GM21515 (cell line): ENCODE data around the gene LRRC26.
A peak's percentile ranks its signal among the peaks of the same experiment; 100 is the strongest.

Experiments used
- ATAC-seq: cut with Tn5 transposase; IDR thresholded peaks from one replicate; pipeline ENCODE4 v1.9.1; 2021; ENCODE audit not compliant: unreplicated experiment

LRRC26 gene, protein sequence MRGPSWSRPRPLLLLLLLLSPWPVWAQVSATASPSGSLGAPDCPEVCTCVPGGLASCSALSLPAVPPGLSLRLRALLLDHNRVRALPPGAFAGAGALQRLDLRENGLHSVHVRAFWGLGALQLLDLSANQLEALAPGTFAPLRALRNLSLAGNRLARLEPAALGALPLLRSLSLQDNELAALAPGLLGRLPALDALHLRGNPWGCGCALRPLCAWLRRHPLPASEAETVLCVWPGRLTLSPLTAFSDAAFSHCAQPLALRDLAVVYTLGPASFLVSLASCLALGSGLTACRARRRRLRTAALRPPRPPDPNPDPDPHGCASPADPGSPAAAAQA

DNA sequence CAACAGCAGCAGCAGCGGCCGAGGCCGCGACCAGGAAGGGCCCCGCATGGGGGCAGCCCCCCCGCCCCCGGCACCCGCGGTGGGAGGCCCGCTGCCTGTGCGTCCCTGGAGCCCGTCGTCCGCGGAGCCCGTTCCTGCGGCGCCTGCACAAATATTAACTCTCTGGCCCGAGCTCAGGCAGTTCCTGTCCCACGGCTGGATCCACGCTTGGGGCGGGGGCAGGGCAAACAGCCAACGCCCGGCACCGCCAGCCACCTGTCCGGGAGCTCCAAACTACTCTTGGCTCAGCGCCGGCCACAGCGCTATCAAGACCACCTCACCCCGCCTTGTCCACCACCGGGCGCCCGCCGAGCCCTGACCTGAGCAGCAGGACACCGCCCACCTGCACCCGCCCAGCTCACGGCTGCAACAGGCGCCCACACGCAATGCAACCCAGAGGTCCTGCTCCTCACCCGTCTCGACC lies at the start of gene LRRC26:
TSS of gene LRRC26 (minus strand) at position 156 of the 463 bp plus-strand sequence. CDS start at position 48, 108 bp downstream.
- ATAC-seq, result no peak

DNA sequence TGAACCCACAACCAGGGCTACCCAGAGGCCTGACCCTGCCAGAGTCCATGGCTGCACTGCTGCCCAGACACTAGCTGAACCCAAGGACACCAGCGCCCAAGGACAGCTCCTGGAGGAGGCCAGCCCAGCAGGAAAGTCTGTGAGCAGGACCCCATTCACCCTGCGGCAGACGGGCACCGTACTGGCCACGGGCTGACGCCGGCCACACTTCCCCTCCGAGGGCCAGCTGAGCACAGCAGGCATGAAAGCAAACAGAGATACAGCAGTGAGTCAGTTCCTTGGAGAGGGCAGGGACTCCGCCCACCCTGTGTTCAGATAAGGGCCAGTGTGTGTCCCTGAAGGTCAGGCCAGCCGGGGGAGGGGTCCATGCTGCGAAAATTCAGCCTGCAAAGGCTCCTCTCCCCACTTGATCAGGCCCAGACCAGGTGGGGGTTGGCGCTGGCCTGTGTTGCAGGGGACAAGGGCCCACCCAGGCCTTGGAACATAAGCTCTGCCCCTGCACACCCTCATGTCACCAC lies 49.0 kb upstream of the LRRC26 start:
- ATAC-seq, result no peak

DNA sequence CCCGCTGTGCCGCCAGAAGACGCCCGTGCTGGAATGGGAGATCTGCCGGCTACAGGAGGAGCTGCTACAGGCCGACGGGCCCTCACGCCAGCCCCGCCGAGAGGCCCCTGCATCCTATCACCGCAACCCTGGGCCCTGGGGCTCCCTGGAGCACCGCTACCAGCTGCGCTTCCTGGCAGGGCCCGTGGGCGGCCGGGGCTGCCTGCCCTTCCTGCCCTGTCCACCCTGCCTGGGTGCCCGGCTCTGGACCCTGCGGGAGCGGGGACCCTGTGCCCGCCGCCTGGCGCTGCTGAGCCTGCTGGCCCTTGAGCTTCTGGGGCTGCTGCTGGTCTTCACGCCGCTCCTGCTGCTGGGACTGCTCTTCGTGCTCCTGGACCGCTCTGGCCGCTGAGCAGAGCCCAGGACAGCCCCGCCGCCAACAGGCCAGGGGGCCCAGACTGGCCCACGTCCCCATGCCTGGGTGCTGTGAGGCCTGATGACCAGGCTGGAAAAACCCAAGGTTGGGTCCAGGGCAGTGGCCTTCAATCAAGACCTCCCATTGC lies 48.4 kb upstream of the LRRC26 start:
- ATAC-seq, result no peak

DNA sequence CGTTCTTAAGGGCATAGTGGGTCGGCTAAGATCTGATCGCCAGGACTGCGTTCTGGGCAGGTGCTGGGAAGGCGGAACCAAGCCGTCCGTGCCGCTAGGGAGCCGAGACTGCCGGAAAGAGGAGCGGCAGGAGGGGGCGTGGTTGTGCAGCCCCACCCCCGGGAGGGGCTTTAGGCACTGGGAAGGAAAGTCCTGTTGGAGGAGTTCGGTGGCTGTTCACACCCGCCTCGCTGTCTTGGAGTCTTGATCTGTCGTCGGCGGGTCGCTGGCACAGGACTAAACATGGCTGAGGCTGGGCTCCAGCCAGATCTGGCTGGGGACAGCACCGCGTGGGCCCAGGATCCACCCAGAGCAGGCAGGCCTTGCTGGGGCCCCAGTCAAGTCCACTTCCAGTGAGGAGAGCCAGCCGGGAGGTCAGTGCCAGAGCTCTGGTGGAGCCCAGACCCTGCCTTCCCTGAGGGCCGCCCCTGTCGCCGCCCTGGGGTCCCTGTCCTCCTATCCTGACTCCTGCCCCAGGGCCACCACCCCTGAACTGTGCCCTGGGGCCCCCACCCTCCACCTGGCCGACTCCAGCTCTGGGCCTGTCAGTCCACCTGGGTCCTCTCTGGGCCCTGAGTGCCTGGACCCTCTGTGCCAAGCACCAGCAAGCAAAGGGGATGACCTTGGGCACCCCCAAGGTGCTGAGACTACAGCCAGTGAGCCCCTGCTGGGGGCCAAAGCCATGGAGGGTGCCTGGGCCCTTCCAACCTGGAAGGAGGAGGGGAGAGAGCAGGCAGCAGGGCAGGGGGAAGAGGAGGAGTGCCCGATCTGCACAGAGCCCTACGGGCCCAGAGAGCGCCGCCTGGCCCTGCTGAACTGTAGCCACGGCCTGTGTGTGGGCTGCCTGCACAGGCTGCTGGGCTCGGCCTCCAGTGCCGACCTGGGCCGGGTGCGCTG lies 47.7 kb upstream of the LRRC26 start:
- ATAC-seq, result no peak

DNA sequence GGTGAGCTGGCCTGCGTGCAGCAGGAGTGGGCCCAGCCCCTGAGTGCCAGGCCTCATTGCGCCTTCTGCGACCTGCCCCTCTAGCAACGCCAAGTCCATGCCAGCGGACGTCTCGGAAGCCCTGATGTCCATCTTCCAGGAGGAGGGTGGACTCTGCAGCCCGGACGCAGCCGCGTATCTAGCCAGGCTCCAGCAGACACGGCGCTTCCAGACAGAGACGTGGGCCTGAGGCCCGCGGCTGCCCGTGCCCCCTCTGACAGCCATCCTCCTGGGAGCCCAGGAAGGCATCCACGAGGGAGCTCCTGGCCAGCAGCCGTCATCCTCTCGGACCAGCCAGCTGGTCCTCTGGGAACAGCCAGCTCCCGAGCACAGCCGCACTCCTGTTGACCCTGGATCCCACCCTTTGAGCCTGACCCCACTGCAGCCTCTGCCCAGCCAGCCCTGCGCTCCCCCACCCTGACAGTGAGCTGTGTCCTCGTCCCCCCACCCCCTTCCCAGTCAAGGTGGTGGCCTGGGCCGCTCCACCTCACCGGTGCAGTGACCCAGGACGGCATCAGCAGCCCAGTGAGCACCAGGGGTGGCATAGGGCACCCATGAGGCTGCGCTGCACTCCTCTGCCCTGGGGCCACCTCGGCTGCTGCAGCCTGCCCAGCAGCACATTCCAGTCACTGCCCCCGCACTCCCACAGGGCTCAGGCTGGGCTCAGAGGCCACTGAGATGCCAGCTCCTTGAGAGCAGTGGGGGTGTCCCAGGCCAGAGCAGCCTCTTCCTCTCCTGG lies 46.5 kb upstream of the LRRC26 start:
- no peak for ATAC-seq

DNA sequence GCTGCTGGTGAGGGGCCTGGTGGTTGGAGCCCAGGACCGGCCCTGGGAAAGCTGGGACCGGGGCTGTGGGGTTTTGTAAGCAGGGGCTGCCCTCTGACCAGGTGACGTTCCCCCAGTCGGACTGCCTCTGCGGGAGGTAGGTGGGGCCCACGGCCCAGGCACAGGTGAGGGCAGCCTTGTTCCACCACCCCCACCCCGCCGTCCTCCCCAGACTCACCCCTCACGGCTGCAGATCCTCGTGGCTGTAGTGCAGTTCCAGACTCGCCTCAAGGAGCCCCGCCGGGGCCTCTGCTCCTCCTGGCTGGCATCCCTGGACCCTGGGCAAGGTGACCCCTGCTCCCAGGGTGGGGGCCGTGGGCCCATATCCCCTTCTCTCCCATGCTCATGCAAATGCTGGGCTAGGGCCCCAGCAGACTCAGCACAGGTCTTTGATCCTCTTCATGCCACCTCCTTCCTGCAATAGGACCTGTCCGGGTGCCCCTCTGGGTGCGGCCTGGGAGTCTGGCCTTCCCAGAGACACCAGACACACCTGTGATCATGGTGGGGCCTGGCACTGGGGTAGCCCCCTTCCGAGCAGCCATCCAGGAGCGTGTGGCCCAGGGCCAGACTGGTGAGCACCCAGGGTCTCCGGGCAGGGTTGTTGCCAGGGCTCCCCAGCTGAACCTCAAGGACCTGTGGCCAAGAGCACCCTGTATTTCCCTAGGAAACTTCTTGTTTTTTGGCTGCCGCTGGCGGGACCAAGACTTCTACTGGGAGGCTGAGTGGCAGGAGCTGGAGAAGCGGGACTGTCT lies 45.5 kb upstream of the LRRC26 start:
- no peak for ATAC-seq

DNA sequence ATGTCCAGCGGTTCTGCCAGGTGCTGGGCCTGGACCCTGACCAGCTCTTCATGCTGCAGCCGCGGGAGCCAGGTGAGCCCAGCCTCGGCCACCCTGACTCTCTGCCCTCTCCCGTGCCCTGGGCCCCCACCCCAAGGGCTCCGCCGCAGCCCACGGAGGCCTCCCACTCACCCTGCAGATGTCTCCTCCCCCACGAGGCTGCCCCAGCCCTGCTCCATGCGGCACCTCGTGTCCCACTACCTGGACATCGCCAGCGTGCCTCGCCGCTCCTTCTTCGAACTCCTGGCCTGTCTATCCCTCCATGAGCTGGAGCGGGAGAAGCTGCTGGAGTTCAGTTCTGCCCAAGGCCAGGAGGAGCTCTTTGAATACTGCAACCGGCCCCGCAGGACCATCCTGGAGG lies 44.8 kb upstream of the LRRC26 start:
- ATAC-seq, result no peak

DNA sequence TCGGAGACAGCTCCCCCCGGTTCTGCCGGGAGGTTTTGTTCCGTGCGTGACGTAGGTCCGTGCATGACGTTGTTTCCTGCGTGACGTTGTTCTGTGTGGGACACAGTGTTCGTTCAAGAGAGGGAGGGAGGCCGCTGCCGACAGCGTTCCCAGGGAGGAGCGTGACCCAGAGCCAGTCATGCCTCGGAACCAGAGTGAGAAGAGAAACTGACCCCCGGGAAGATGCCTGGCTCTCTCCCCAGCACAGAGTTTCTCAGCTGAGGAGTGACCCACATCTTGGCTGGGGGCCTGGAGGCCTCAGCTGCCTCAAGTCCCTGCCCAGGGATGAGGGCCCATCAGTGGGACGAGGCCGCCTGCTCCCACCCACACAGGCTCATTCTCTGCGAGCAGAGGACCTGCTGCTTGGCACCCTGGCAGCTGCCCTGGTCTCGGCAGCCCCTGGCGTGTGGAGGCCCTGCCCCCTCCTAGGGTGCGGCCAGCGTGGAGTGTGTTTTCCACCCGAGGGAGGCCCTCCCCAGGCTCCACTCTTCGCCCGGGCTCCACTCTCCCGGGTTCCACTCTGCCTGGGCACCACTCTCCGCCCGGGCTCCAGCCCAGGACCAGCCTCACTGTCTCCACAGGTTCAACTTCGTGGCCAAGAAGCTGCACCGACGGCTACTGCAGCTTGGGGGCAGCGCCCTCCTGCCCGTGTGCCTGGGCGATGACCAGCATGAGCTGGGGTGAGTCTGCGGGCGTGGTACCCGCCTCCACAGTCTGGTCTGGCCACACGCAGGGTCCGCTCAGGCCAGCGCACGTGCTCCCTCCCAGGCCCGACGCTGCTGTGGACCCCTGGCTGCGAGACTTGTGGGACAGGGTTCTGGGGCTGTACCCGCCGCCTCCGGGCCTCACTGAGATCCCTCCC lies 43.6 kb upstream of the LRRC26 start:
- ATAC-seq, result no peak

DNA sequence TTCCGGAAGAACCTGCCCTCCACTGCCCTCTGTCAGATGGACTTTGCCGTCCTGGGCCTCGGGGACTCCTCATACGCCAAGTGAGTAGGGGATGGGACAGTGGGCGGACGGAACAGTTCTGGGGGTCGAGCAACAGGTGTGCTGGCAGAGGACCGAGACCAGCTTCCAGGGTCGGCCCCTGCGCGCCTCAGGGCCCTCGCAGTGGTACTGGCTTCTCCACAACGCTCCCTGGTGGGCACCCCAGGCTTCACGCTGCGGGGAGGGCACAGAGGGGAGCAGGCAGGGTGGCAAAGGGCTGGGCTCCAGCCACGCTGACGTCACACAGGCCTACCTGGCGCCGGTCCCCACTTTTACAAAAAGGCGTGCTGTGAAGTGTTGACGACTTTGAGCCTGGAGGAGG lies 42.7 kb upstream of the LRRC26 start:
- no peak for ATAC-seq

DNA sequence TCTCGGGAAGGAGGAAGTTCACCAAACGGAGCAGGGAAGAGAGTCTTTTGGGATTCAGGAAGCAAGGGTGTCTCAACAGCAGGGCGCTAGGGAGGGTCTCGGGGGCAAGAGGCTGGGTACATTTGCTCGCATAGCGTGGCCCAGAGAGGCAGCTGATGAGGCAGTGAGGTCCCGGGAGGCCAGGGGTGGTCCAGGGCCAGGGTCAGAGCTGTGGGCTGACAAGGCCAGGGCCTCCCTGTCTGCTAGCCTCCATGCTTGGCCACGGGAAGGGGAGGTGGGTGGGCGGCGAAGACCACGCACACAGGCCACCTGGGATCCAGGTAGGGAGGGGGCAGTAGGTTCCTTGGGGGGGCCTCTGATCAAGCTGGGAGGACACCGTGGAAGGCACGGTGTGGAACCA lies 41.7 kb upstream of the LRRC26 start:
- ATAC-seq, result no peak

DNA sequence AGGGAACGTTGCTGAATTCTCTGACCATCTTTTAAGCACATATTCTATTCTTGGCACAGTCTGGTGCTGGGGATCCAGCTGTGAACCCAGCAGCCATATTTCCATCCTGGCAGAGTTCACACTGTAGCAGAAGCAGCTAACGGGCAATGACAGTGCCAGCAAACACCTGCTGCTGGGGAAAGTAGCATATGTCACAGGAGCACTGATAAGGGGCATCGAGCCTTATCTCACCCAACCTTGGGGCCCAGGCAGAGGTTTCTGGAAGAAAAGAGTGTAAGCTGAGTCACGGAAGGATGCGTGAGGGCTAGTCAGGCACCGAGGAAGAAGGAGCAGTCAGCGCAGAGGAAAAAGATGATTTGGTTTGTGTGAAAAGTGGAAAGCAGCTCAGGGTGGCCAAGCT lies 36.8 kb upstream of the LRRC26 start:
- ATAC-seq, result no peak

DNA sequence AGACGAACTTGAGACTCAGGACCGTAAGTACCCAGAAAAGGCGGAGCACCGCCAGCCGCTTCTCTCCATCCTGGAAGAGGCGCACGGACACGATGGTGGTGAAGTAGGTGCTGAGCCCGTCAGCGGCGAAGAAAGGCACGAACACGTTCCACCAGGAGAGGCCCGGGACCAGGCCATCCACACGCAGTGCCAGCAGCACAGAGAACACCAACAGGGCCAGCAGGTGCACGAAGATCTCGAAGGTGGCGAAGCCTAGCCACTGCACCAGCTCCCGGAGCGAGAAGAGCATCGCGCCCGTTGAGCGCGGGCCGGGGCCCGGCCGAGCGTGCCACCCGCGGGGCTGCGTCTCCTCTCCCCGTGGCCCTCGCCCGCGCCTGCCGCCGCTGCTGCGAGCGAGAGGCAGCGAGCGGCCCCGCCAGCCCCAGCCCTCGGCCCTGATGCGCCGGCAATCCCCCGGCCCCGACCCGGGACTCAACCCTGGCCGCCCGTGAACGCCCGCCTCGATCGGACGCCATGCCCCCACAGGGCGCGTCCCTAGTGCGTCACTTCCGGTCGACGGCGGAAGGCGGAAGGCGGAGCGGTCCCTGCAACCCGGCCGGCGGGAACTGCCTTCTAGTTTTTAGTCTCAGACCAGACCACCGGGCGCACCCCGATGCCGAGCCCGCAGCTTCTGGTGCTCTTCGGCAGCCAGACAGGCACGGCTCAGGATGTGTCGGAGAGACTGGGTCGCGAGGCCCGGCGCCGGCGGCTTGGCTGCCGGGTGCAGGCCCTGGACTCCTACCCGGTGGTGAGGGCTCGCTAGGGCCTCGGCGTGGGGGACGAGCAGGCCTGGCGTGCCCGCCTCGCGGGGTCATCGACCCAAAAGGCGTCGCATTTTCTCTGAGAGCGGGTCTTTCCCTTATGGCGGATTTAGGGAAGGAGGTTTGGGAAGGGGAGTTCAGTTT lies 35.5 kb upstream of the LRRC26 start, which contains the start of the genes NDOR1 and TMEM203:
TSS of gene NDOR1 (plus strand) at position 575 of the 944 bp plus-strand sequence. CDS start at position 653, 78 bp downstream.
TSS of gene TMEM203 (minus strand) at position 523 of the 944 bp plus-strand sequence. CDS start at position 289, 234 bp downstream.
- peak; percentile 35 for ATAC-seq

DNA sequence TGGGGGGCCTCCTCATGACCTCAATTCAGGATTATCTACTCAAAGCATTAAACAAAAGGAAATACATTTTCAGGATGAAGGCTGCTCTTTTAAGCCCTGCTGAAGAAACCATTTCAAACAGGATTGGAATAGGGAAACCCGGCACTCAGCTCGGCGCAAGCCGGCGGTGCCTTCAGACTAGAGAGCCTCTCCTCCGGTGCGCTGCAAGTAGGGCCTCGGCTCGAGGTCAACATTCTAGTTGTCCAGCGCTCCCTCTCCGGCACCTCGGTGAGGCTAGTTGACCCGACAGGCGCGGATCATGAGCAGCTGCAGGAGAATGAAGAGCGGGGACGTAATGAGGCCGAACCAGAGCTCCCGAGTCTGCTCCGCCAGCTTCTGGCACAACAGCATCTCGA lies 34.9 kb upstream of the LRRC26 start:
- no peak for ATAC-seq

DNA sequence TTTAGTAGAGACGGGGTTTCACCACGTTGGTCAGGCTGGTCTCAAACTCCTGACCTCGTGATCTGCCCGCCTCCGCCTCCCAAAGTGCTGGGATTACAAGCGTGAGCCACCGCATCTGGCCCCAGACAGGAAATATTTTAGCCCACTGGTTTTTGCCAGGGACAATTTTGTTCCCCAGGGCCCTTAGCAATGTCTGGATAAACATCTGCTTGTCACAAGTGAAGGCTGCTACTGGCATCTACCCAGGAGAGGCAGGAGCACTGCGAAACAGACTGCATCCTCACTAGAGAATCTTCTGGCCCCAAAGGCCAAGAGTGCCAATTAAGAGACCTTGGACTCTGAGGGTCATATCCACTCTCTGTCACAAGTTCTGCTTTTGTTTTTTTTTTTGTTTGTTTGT lies 33.1 kb upstream of the LRRC26 start:
- ATAC-seq, result no peak

DNA sequence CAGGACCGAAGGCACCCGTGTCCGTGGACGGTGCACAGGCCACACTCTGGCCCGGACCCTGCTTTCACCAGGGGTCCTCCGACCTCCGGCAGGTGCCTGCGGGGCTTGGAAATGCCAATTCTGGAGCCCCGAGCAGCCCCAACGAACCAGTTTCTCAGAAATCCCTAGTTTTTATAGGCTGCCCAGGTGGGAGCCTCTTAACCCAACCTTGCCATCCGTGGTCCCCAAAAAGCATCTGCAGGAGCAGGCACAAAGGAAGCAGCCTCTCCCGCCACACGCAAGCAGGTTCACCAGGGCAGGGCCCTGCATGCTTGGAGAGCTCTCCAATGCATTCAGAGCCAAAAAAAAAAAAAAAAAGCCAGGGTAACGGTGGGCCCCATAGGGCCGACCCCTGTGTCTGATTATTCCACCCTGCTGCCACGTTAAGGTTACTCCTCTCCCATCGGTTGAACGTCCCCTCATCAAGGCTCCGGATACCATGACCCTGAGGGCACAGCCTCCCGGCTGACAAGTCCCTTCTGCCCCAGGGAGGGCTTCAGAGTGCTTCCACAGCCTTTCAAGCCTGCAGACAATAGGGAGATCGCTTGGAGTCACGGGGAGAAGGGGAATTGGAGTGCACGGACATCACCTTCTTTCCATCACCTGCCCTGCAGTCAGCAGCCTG lies 31.5 kb upstream of the LRRC26 start:
- no peak for ATAC-seq

DNA sequence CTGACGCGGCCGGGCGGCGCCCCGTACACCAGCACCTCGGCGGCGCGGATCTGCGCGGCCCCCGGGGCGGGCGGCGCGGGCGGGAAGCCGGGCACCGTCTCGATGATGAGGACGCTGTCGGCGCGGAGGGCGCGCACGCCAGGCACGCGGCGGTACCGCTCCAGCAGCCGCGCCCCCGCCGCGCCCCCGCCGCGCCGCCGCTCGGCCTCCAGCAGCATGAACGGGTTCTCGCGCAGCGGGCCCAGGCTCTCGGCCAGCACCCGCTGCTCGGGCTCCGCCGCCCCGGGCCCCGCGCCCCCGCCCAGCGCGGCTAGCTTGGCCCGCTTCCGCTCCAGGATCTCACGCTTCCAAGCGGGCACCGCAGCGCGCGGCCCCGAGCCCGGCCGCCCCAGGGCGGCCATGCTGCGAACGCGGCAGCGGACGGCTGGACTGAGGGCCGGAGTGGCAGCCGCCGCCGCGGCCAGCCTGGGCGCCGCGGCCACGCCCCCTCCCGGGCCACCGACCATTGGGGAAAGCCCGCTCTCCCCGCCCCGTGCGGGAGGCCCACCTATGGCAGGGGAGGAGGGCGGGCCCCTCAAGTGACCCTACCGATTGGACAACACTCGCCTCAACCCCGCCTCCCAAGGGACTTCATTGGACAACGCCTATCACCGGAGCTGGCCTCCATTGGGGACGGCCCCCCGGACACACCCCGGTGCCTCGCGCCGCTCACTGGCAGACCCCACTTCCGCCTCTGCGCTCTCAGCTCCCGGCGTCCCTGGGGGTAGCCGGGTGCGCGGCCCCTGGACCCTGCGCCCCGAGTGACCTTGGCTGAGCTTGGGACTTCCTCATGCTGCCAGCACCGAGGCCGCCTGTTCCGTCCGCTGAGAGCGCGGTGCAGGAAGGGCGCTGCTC lies 30.7 kb upstream of the LRRC26 start, which contains the start of gene TPRN:
TSS of gene TPRN (minus strand) at position 431 of the 894 bp plus-strand sequence. CDS start at position 401, 30 bp downstream.
- ATAC-seq, result peak; percentile 81
